ENCODE data around the gene POLE. TPM values are rescaled to one million over a fixed set of nuclear protein-coding genes. Genes with fewer than 3 reads are reported as not detected.

Gene POLE
- total RNA-seq, 3 donors from 2014 or later, result 36.5 to 51.5 (median 43.5) TPM

GRCh38 chr12:132580701-132581292, 106.3 kb downstream of the POLE start:
- intact Hi-C loops (cut with DNase I; ENCODE audit: low total_unique reads), result no loop called here
- no peak overlapping the region for H3K27ac ChIP-seq
- H3K36me3 ChIP-seq, result no peaks in the 10 kb centered on the region
- H3K4me1 ChIP-seq, result no peaks in the 10 kb centered on the region
- DNase-seq (ENCODE audit: low spot score in 2 of 2), result no peak
- no peaks in the 10 kb centered on the region for H3K27me3 ChIP-seq
- TF ChIP-seq POLR2AphosphoS5 (IDR thresholded peaks at IDR 0.05) (no peak), CTCF (IDR thresholded peaks at IDR 0.05) (no peak), POLR2A (IDR thresholded peaks at IDR 0.05) (no peak)
- H3K4me3 ChIP-seq, result no peak overlapping the region
- H3K9me3 ChIP-seq, result no peaks in the 10 kb centered on the region

GRCh38 chr12:132579744-132580143, 107.4 kb downstream of the POLE start:
- Histone ChIP-seq H3K4me1 (no peaks in the 10 kb centered on the region), H3K27me3 (no peaks in the 10 kb centered on the region), H3K36me3 (peaks cover 2% of the 10 kb centered on the region), H3K9me3 (no peaks in the 10 kb centered on the region), H3K4me3 (no peak overlapping the region), H3K27ac (no peak overlapping the region)
- no peak for TF ChIP-seq POLR2A (IDR thresholded peaks at IDR 0.05)
- no peak for TF ChIP-seq POLR2AphosphoS5 (IDR thresholded peaks at IDR 0.05)
- TF ChIP-seq CTCF (IDR thresholded peaks at IDR 0.05), result no peak
- intact Hi-C loops (cut with DNase I; ENCODE audit: low total_unique reads), result no loop called here
- no peak for DNase-seq (ENCODE audit: low spot score in 2 of 2)

- DNase-seq (ENCODE audit: low spot score in 2 of 2), result no peak
- no peak overlapping the region for H3K4me3 ChIP-seq
- no peaks in the 10 kb centered on the region for H3K4me1 ChIP-seq
- H3K9me3 ChIP-seq, result no peaks in the 10 kb centered on the region
- TF ChIP-seq POLR2AphosphoS5 (IDR thresholded peaks at IDR 0.05), result no peak
- no peak for TF ChIP-seq CTCF (IDR thresholded peaks at IDR 0.05)
- TF ChIP-seq POLR2A (IDR thresholded peaks at IDR 0.05), result no peak
- no peak overlapping the region for H3K27ac ChIP-seq
- H3K27me3 ChIP-seq, result no peaks in the 10 kb centered on the region
- H3K36me3 ChIP-seq, result peaks cover 10% of the 10 kb centered on the region
- intact Hi-C loops (cut with DNase I; ENCODE audit: low total_unique reads), result no loop called here
These were observed 108.3 kb downstream of the POLE start for GRCh38 chr12:132578826-132579225.

- no peak for DNase-seq (ENCODE audit: low spot score in 2 of 2)
- no peaks in the 10 kb centered on the region for H3K4me1 ChIP-seq
- no peaks in the 10 kb centered on the region for H3K9me3 ChIP-seq
- H3K27me3 ChIP-seq, result no peaks in the 10 kb centered on the region
- intact Hi-C loops (cut with DNase I; ENCODE audit: low total_unique reads), result no loop called here
- TF ChIP-seq POLR2AphosphoS5 (IDR thresholded peaks at IDR 0.05), result no peak
- no peak for TF ChIP-seq POLR2A (IDR thresholded peaks at IDR 0.05)
- no peak for TF ChIP-seq CTCF (IDR thresholded peaks at IDR 0.05)
- H3K27ac ChIP-seq, result no peak overlapping the region
- no peak overlapping the region for H3K4me3 ChIP-seq
- peaks cover 10% of the 10 kb centered on the region for H3K36me3 ChIP-seq
These were observed 109.0 kb downstream of the POLE start for GRCh38 chr12:132578118-132578517.

- peaks cover 10% of the 10 kb centered on the region for H3K36me3 ChIP-seq
These were observed 109.8 kb downstream of the POLE start for GRCh38 chr12:132577191-132577920.

More at GRCh38 chr12:132577191-132577920, 109.8 kb downstream of the POLE start:
- H3K4me3 ChIP-seq, result no peak overlapping the region
- TF ChIP-seq POLR2A (IDR thresholded peaks at IDR 0.05) (no peak), CTCF (IDR thresholded peaks at IDR 0.05) (no peak), POLR2AphosphoS5 (IDR thresholded peaks at IDR 0.05) (no peak)
- intact Hi-C loops (cut with DNase I; ENCODE audit: low total_unique reads), result no loop called here
- H3K4me1 ChIP-seq, result no peaks in the 10 kb centered on the region
- no peaks in the 10 kb centered on the region for H3K27me3 ChIP-seq
- DNase-seq (ENCODE audit: low spot score in 2 of 2), result no peak
- no peak overlapping the region for H3K27ac ChIP-seq
- H3K9me3 ChIP-seq, result no peaks in the 10 kb centered on the region

Data from breast epithelium (tissue), 4 donors.